ENCODE results near the gene SSB. TPM values are rescaled to one million over a fixed set of nuclear protein-coding genes. Genes with fewer than 3 reads are reported as not detected.
A peak's percentile ranks its signal among the peaks of the same experiment; 100 is the strongest.

Gene SSB
- polyA plus RNA-seq, 1 donor: 124 TPM

DNA sequence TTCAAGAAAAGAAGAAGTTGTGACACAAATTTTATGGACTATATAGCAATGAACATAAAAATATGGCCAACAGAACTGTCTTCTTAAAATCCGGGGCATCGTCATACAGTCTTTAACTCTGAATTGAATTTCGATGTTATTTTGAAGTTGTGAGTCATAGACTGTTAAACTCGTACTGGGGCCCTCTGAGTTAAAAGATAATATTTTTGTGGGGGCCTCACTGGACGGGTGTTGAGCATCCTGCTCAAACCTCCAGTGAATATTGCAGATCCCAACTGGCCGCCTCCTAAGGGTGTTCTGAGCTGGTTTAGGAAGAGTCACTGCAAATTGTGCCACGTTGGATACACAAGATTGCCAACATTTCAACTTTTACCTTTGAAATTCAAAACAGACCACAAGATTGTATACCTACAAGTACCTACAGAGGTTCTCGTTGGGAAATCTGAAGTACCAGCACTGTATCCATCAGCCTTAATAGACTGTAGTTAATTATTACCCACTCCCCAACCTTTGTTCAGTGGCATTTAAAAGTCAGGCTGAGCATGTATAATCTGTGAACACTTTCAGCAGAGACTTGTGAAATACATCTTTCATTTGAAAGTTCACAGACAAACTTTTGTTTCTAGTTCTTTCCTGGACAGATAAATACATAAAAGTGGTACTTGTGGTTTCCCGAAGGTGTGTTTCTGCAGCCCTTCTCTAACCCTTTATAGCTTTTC, 37.3 kb upstream of the SSB start:
- no CpG with 5 or more reads among the region's 9 CpGs for WGBS (ENCODE audit: insufficient coverage, low lambda C conversion rate)
- DNase-seq: peak; percentile 81 to 92
- Histone ChIP-seq H3K36me3 (ENCODE audit: control insufficient read depth, insufficient read depth, low read length) (no peaks in the 10 kb centered on the region), H3K27ac (ENCODE audit: low read length) (peak overlapping the region; percentile 79), H3K4me1 (ENCODE audit: control insufficient read depth, insufficient read depth, low read length) (peaks cover 13% of the 10 kb centered on the region), H3K27me3 (ENCODE audit: control insufficient read depth, insufficient read depth, low read length) (no peaks in the 10 kb centered on the region), H3K4me3 (ENCODE audit: low read length) (no peak overlapping the region), H3K9me3 (ENCODE audit: control insufficient read depth, low read depth, low read length) (no peaks in the 10 kb centered on the region)

DNA sequence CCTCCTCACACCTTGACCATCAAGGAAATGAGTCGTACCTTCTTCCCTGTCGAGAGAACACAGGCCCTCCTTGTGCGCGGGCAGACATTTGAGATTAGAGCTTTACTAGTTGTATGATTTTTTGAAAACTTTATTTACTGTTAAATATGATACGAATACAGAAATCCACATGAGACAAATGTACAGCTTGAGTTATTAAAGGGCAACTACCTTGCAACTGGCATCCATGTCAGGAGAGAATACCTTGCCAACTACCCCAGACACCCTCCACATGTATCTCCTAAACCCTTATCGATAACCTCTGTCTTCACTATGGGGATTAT, 36.7 kb upstream of the SSB start:
- Histone ChIP-seq H3K4me3 (ENCODE audit: low read length) (no peak overlapping the region), H3K27me3 (ENCODE audit: control insufficient read depth, insufficient read depth, low read length) (no peaks in the 10 kb centered on the region), H3K9me3 (ENCODE audit: control insufficient read depth, low read depth, low read length) (no peaks in the 10 kb centered on the region), H3K36me3 (ENCODE audit: control insufficient read depth, insufficient read depth, low read length) (no peaks in the 10 kb centered on the region), H3K4me1 (ENCODE audit: control insufficient read depth, insufficient read depth, low read length) (peaks cover 13% of the 10 kb centered on the region), H3K27ac (ENCODE audit: low read length) (peak overlapping the region; percentile 79)
- DNase-seq: no peak
- whole genome bisulfite sequencing (ENCODE audit: insufficient coverage, low lambda C conversion rate): 27% methylated on average over 2 of the region's 6 CpGs

DNA sequence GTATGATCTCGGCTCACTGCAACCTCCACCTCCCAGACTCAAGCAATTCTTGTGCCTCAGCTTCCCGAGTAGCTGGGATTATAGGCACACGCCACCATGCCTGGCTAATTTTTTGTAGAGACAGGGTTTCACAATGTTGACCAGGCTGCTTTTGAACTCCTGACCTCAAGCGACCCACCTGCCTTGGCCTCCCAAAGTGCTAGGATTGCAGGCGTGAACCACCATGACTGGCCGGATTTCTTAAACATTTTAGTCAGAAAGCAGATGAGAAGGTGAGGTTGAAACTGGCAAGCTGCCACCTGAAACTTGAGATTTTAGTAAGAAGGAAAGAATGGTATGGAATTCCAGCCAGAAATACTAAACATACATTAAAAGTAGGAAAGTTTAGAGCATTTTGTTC, 33.1 kb upstream of the SSB start:
- no CpG with 5 or more reads among the region's 6 CpGs for WGBS (ENCODE audit: insufficient coverage, low lambda C conversion rate)
- peaks cover 13% of the 10 kb centered on the region for H3K4me1 ChIP-seq (ENCODE audit: control insufficient read depth, insufficient read depth, low read length)
- H3K27ac ChIP-seq (ENCODE audit: low read length): no peak overlapping the region
- peaks cover 9% of the 10 kb centered on the region for H3K9me3 ChIP-seq (ENCODE audit: control insufficient read depth, low read depth, low read length)
- no peak overlapping the region for H3K4me3 ChIP-seq (ENCODE audit: low read length)
- peaks cover 16% of the 10 kb centered on the region for H3K27me3 ChIP-seq (ENCODE audit: control insufficient read depth, insufficient read depth, low read length)
- H3K36me3 ChIP-seq (ENCODE audit: control insufficient read depth, insufficient read depth, low read length): no peaks in the 10 kb centered on the region
- DNase-seq: no peak

DNA sequence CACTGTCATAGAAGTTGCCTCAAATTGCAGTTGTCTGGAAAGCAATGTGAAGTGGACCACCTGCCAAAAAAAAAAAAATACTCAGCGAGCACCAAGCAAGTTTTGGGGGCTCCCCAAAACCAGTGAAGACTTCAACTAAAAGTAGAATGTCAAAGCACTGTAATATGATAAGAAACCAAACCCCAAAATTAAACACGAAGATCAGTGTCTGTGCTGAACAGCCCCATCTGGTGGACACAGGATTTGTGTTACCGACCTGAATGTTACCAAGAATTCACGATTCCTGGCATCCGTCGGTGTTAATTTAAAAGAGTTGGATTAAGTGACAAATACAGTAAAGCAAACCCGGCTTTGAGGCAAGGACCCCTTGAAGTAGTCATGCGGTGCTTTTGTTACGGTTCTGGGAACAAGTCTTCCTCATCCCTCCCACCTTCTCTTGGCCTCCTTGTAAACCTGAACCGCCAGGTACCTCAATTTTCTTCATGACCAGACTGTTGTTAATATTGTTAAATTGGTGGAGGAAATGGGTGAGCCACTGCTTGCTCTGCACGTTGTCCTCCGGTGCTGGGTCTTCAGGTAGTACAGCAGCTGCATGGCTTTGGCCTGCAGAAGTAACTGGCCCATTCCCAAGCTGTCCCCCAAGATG, 31.3 kb upstream of the SSB start:
- Histone ChIP-seq H3K27me3 (ENCODE audit: control insufficient read depth, insufficient read depth, low read length) (peaks cover 16% of the 10 kb centered on the region), H3K4me3 (ENCODE audit: low read length) (no peak overlapping the region), H3K9me3 (ENCODE audit: control insufficient read depth, low read depth, low read length) (peaks cover 9% of the 10 kb centered on the region), H3K27ac (ENCODE audit: low read length) (no peak overlapping the region), H3K36me3 (ENCODE audit: control insufficient read depth, insufficient read depth, low read length) (no peaks in the 10 kb centered on the region), H3K4me1 (ENCODE audit: control insufficient read depth, insufficient read depth, low read length) (peaks cover 2% of the 10 kb centered on the region)
- peak; percentile 37 to 59 for DNase-seq
- WGBS (ENCODE audit: insufficient coverage, low lambda C conversion rate): no CpG with 5 or more reads among the region's 12 CpGs

DNA sequence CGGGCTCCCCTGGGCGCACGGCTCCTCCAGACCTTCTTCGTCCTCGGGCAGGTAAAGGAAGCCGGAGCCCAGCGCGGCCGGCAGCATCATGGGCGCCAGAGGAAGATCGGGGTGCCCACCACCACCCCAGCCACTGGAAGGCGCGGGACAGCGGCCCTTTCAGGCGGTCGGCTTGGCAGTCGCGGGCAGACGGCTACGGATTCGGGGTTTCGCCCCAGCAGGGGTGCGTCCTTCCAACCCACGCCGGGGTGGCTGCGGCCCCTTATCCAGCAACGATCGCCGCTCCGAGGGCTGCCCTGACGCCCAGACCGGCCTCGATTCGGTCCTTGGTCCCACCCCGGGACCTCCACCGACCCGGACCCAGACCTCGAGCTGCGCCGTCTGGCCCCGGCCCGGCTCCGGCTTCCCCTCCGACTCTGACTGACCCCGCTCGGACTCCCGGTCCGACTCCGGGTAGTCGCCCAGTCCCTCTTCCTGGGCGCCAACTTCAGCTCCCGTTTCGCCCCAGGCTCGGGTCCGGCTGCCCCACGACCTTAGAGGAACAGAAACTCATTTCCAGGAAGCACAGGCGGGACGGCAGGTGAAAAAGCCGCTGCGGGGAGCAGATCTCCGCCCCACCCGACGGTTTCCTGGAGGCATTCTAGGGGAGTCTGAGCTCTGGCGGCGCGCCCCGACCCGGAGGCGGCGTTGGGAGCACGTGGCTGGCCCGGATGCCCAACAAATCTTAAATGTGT, 30.2 kb upstream of the SSB start:
- DNase-seq: peak; percentile 4 to 58
- H3K4me3 ChIP-seq (ENCODE audit: low read length): peak overlapping the region; percentile 52

DNA sequence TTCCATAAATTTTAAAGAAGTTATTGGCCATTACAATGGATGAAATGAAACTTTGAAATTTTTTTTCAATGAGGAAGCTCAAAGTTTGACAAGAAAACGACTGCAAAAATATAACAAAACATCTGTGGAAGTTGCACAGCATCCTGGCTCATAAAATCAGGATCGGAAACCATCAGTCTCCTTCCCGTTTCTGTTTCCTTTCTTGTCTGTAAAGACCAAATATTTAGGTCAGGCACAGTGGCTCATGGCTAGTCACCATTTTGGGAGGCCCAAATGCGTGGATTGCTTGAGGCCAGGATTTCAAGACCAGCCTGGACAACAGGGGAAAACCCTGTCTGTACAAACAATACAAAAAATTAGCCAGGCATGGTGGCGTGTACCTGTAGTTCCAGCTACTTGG, 27.6 kb upstream of the SSB start:
- WGBS (ENCODE audit: insufficient coverage, low lambda C conversion rate): no CpG with 5 or more reads among the region's 5 CpGs
- H3K27ac ChIP-seq (ENCODE audit: low read length): peak overlapping the region; percentile 32
- peaks cover 9% of the 10 kb centered on the region for H3K9me3 ChIP-seq (ENCODE audit: control insufficient read depth, low read depth, low read length)
- no peak overlapping the region for H3K4me3 ChIP-seq (ENCODE audit: low read length)
- peaks cover 16% of the 10 kb centered on the region for H3K27me3 ChIP-seq (ENCODE audit: control insufficient read depth, insufficient read depth, low read length)
- no peaks in the 10 kb centered on the region for H3K4me1 ChIP-seq (ENCODE audit: control insufficient read depth, insufficient read depth, low read length)
- DNase-seq: no peak
- H3K36me3 ChIP-seq (ENCODE audit: control insufficient read depth, insufficient read depth, low read length): no peaks in the 10 kb centered on the region

More for the DNA sequence above, 30.2 kb upstream of the SSB start:
- H3K27me3 ChIP-seq (ENCODE audit: control insufficient read depth, insufficient read depth, low read length): peaks cover 16% of the 10 kb centered on the region
- WGBS (ENCODE audit: insufficient coverage, low lambda C conversion rate): no CpG with 5 or more reads among the region's 72 CpGs
- no peaks in the 10 kb centered on the region for H3K4me1 ChIP-seq (ENCODE audit: control insufficient read depth, insufficient read depth, low read length)
- H3K27ac ChIP-seq (ENCODE audit: low read length): no peak overlapping the region
- peaks cover 9% of the 10 kb centered on the region for H3K9me3 ChIP-seq (ENCODE audit: control insufficient read depth, low read depth, low read length)
- no peaks in the 10 kb centered on the region for H3K36me3 ChIP-seq (ENCODE audit: control insufficient read depth, insufficient read depth, low read length)

DNA sequence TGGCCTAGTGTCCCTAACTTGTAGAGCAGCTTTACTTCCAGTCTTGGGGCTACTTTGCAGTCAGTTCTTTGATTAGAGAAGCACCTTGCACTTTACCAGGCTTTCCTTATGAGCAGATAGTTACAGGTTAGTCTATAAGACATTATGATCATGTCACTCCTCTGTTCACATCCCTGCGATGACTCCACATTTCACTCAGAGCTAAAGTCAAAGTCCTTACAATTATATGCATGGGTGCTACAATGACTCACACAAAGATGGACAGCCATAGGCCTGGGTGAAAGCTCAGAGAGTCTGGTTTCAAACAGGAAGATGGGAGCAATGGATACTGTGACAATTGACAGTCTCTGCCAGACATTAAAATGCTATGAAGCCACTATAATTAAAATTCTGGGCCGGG, 27.1 kb upstream of the SSB start:
- Histone ChIP-seq H3K36me3 (ENCODE audit: control insufficient read depth, insufficient read depth, low read length) (no peaks in the 10 kb centered on the region), H3K4me1 (ENCODE audit: control insufficient read depth, insufficient read depth, low read length) (no peaks in the 10 kb centered on the region), H3K27ac (ENCODE audit: low read length) (peak overlapping the region; percentile 32), H3K27me3 (ENCODE audit: control insufficient read depth, insufficient read depth, low read length) (peaks cover 16% of the 10 kb centered on the region), H3K9me3 (ENCODE audit: control insufficient read depth, low read depth, low read length) (peaks cover 9% of the 10 kb centered on the region), H3K4me3 (ENCODE audit: low read length) (no peak overlapping the region)
- peak; percentile 60 to 84 for DNase-seq
- no CpG with 5 or more reads among the region's 2 CpGs for WGBS (ENCODE audit: insufficient coverage, low lambda C conversion rate)

DNA sequence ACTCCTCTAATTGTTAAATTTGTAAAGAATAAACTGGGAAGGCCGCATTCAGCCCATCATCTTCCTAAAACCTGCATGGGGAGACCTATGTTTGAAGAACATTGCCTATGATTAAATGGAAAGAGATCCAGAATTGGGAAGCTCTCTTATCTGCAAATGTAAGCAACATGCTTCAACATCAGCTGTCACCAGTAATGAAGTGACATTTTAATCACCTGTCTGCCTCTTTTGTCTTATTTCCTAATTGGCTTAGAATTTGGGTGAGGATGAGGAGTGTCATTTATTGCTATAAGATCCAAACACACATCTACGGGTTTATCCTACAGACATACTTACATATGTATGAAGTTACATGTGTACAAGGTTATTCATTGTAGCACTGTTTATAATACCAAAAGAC, 26.0 kb upstream of the SSB start:
- no CpG with 5 or more reads among the region's 2 CpGs for WGBS (ENCODE audit: insufficient coverage, low lambda C conversion rate)
- Histone ChIP-seq H3K36me3 (ENCODE audit: control insufficient read depth, insufficient read depth, low read length) (no peaks in the 10 kb centered on the region), H3K4me3 (ENCODE audit: low read length) (no peak overlapping the region), H3K27ac (ENCODE audit: low read length) (no peak overlapping the region), H3K9me3 (ENCODE audit: control insufficient read depth, low read depth, low read length) (peaks cover 9% of the 10 kb centered on the region), H3K27me3 (ENCODE audit: control insufficient read depth, insufficient read depth, low read length) (peaks cover 14% of the 10 kb centered on the region), H3K4me1 (ENCODE audit: control insufficient read depth, insufficient read depth, low read length) (no peaks in the 10 kb centered on the region)
- DNase-seq: no peak

DNA sequence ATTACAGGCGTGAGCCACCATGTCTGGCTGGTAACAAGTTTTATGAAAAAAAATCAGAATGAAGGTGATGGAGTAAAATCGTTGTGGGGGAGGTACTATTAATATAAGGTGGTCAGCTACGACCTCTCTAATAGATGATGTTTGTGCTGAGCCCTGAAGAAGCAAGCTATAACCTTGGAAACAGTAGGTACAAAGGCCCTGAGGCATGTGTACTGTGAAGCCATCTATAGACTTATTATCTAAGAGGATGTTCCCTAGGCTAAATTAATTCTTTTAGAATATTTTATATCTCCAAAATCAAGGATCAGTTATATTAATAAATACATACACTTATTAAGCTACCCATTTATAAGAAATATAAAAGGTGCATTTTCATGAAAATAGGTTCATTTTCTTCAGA, 23.3 kb upstream of the SSB start:
- no peaks in the 10 kb centered on the region for H3K27me3 ChIP-seq (ENCODE audit: control insufficient read depth, insufficient read depth, low read length)
- no peak overlapping the region for H3K27ac ChIP-seq (ENCODE audit: low read length)
- DNase-seq: no peak
- H3K36me3 ChIP-seq (ENCODE audit: control insufficient read depth, insufficient read depth, low read length): no peaks in the 10 kb centered on the region
- no peaks in the 10 kb centered on the region for H3K4me1 ChIP-seq (ENCODE audit: control insufficient read depth, insufficient read depth, low read length)
- WGBS (ENCODE audit: insufficient coverage, low lambda C conversion rate): 90% methylated on average over 3 of the region's 3 CpGs
- H3K9me3 ChIP-seq (ENCODE audit: control insufficient read depth, low read depth, low read length): no peaks in the 10 kb centered on the region
- no peak overlapping the region for H3K4me3 ChIP-seq (ENCODE audit: low read length)

DNA sequence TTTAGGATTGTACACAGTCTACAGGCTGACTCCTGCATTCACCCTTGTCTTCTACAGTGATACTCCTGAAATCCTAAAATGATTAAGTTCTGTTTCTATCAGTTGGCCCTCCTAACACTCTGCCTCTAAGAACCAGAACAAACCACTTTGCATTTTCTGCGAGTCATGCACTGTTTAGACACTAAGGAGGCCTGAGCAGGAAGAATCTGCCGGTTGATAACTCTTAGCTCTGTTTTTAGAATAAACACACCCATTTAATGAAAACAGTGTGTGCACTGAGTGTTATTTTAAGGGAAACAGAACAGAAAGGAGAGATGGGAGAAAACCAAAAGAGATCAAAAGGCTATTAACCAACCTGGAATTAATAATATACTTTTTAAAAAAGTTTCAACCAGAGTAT, 22.9 kb upstream of the SSB start:
- H3K27me3 ChIP-seq (ENCODE audit: control insufficient read depth, insufficient read depth, low read length): no peaks in the 10 kb centered on the region
- H3K27ac ChIP-seq (ENCODE audit: low read length): no peak overlapping the region
- DNase-seq: no peak
- no peaks in the 10 kb centered on the region for H3K4me1 ChIP-seq (ENCODE audit: control insufficient read depth, insufficient read depth, low read length)
- WGBS (ENCODE audit: insufficient coverage, low lambda C conversion rate): 33% methylated on average over 1 of the region's 2 CpGs
- no peaks in the 10 kb centered on the region for H3K36me3 ChIP-seq (ENCODE audit: control insufficient read depth, insufficient read depth, low read length)
- no peak overlapping the region for H3K4me3 ChIP-seq (ENCODE audit: low read length)
- no peaks in the 10 kb centered on the region for H3K9me3 ChIP-seq (ENCODE audit: control insufficient read depth, low read depth, low read length)
